Vagina (tissue), 2 donors: ENCODE data around the gene GABBR2. TPM values are rescaled to one million over a fixed set of nuclear protein-coding genes. Genes with fewer than 3 reads are reported as not detected.

Experiments
- DNase-seq, 2 donors: peaks; one replicate each; pipeline ENCODE4 v3.0.0-alpha.2; 2017; ENCODE audit errors: extremely low spot score in 2 of 2
- H3K27ac ChIP-seq: fragments of 200-600 bp; sonication (generic); one replicate; pipeline ENCODE4 v1.5.1; 2019
- H3K27me3 ChIP-seq: fragments of 200-600 bp; sonication (generic); one replicate; pipeline ENCODE4 v1.5.1; 2019
- H3K36me3 ChIP-seq, 2 donors: fragments of 200-600 bp; sonication (generic); one replicate each; pipeline ENCODE4 v1.5.1; 2017 to 2019
- H3K4me1 ChIP-seq: fragments of 200-600 bp; sonication (generic); one replicate; pipeline ENCODE4 v1.5.1; 2019
- H3K4me3 ChIP-seq, 2 donors: fragments of 200-600 bp; sonication (generic); 1 replicate in 1 of 2; 2 replicates in 1 of 2; pipeline ENCODE4 v1.5.1; 2016 to 2019
- H3K9me3 ChIP-seq: fragments of 200-600 bp; sonication (generic); one replicate; pipeline ENCODE4 v1.5.1; 2019
- POLR2A ChIP-seq, 2 donors: fragments of 450-650 bp; IDR thresholded peaks; one replicate each; pipeline ENCODE4 v1.6.1; 2017; ENCODE audit warnings: antibody characterized with exemption in 2 of 2, mild to moderate bottlenecking in 2 of 2, moderate library complexity in 2 of 2
- POLR2AphosphoS5 ChIP-seq, 2 donors: sonication (generic); formaldehyde crosslinking; IDR thresholded peaks; one replicate each; pipeline ENCODE4 v1.9.0; 2017; ENCODE audit warnings: antibody characterized with exemption in 2 of 2, mild to moderate bottlenecking in 2 of 2, low read depth in 1 of 2; ENCODE audit not compliant: insufficient read depth in 1 of 2
- intact Hi-C: fragments of 100-400 bp; cut with DNase I; formaldehyde crosslinking; loops from one replicate; pipeline ENCODE4 v1.15.1; 2023
- total RNA-seq: library from RNA; depleted of rRNA; stranded (reverse); fragments of >200 nt; gene quantifications from one replicate; pipeline ENCODE4 v1.2.3, GENCODE V29; 2016
- TF ChIP-seq, protein P1 (sequence below), 3 experiments: fragments of 450-650 bp in 2 of 3; fragments of 200-600 bp in 1 of 3; sonication (generic) in 1 of 3; IDR thresholded peaks; one replicate each; pipeline ENCODE4 v1.5.1; 2017 to 2019; ENCODE audit warnings: antibody characterized with exemption in 3 of 3, mild to moderate bottlenecking in 2 of 3, moderate library complexity in 2 of 3

The GABBR2 gene
- total RNA-seq, 1 donor from 2014 or later: not detected

DNA sequence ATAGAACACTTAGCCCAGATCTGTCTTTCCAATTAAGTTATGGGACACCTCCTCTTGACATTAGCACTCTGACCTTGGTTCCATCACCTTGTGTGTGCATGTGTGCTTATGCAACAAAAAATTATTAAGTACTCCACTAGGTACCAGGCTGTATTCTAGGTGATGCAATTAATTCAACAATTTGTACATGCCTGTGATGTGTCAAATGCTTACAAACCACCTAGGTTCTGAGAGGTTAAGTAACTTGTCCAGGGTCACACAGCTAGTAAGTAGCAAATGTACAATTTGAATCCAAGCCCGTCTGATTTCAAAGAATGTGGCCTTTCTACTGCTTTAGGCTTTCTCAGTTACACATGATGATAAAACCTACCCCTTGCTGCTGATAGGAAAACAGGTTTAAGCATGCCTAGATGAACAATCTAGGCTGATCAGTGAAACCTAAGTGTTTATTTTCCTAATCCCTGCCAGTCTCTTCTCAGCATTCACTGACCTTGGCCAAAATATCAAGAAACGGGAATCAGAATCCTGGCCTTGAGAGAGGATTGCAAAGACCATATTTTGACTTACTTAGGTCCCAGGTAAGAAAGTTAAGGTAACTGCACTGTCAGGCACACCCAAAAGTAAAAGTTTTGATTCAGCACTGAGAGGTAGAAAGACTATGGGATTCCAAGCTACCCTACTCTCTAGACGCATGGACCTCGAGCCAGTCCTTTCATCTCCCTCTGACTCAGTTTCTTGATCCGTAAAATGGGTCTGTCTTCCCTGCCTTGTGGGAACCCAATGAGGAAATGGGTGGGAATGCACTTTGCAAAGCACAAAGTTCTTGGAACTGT lies 454.3 kb downstream of the GABBR2 start:
- intact Hi-C loops: no loop called here
- TF ChIP-seq, protein P1, sequence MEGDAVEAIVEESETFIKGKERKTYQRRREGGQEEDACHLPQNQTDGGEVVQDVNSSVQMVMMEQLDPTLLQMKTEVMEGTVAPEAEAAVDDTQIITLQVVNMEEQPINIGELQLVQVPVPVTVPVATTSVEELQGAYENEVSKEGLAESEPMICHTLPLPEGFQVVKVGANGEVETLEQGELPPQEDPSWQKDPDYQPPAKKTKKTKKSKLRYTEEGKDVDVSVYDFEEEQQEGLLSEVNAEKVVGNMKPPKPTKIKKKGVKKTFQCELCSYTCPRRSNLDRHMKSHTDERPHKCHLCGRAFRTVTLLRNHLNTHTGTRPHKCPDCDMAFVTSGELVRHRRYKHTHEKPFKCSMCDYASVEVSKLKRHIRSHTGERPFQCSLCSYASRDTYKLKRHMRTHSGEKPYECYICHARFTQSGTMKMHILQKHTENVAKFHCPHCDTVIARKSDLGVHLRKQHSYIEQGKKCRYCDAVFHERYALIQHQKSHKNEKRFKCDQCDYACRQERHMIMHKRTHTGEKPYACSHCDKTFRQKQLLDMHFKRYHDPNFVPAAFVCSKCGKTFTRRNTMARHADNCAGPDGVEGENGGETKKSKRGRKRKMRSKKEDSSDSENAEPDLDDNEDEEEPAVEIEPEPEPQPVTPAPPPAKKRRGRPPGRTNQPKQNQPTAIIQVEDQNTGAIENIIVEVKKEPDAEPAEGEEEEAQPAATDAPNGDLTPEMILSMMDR (IDR thresholded peaks at IDR 0.05): no peak
- TF ChIP-seq POLR2AphosphoS5 (IDR thresholded peaks at IDR 0.05; ENCODE audit: insufficient read depth in 1 of 2, low read depth in 1 of 2): no peak
- no peak for TF ChIP-seq POLR2A (IDR thresholded peaks at IDR 0.05)
- Histone ChIP-seq H3K4me3 (peak overlapping the region; percentile 82 to 87), H3K36me3 (no peaks in the 10 kb centered on the region), H3K27ac (peak overlapping the region; percentile 93), H3K9me3 (no peaks in the 10 kb centered on the region), H3K27me3 (no peaks in the 10 kb centered on the region), H3K4me1 (peaks cover 56% of the 10 kb centered on the region)
- DNase-seq: no peak

DNA sequence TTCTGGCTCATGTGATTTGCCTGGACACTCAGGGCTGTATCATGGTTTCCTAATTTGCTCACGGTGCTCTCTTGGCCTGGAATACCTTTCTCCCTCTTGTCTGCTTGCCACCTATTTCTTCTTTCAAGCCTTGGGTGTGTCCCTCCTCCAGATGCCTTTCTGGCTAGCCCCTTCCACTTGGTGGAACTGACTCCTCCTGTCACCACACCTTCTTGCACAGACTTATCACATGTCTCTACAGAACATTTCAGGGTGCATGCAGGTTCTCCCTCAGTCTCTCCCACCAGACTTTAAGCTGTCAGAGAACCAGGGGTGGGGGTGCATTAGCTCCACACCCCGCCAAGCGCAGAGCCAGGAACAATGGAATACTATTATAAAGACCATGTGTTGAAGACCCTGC lies 455.2 kb downstream of the GABBR2 start:
- intact Hi-C loops: no loop called here
- no peaks in the 10 kb centered on the region for H3K36me3 ChIP-seq
- no peak for DNase-seq
- peaks cover 65% of the 10 kb centered on the region for H3K4me1 ChIP-seq
- TF ChIP-seq POLR2AphosphoS5 (IDR thresholded peaks at IDR 0.05; ENCODE audit: insufficient read depth in 1 of 2, low read depth in 1 of 2): no peak
- TF ChIP-seq, protein P1 (IDR thresholded peaks at IDR 0.05): no peak
- no peak for TF ChIP-seq POLR2A (IDR thresholded peaks at IDR 0.05)
- peak overlapping the region; percentile 3 for H3K27ac ChIP-seq
- H3K9me3 ChIP-seq: no peaks in the 10 kb centered on the region
- no peaks in the 10 kb centered on the region for H3K27me3 ChIP-seq
- no peak overlapping the region for H3K4me3 ChIP-seq

DNA sequence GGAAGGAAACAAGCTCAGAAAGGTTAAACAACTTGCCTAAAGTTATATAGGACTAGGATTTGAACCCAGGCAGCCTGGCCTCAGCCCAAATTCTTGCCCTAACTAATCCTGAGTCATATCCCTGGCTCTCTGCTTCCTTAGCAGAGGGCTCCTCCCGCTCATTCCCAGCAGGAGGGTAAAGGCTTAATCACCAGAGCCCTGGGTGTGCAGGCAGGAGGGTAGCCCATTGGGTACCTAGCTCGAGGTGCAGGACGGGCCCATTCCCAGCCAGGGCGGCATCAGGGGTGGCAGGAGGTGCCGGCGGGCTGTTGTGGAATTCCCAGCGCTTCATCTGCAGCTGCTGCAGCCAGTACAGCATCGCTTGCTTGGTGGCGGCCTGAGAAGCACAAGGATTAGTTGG lies 457.2 kb downstream of the GABBR2 start:
- Histone ChIP-seq H3K4me1 (peaks cover 67% of the 10 kb centered on the region), H3K9me3 (no peaks in the 10 kb centered on the region), H3K27me3 (no peaks in the 10 kb centered on the region), H3K4me3 (no peak overlapping the region), H3K27ac (peak overlapping the region; percentile 17), H3K36me3 (no peaks in the 10 kb centered on the region)
- intact Hi-C loops: no loop called here
- TF ChIP-seq POLR2AphosphoS5 (IDR thresholded peaks at IDR 0.05; ENCODE audit: insufficient read depth in 1 of 2, low read depth in 1 of 2) (no peak), POLR2A (IDR thresholded peaks at IDR 0.05) (no peak)
- TF ChIP-seq, protein P1 (IDR thresholded peaks at IDR 0.05): no peak
- DNase-seq: no peak

DNA sequence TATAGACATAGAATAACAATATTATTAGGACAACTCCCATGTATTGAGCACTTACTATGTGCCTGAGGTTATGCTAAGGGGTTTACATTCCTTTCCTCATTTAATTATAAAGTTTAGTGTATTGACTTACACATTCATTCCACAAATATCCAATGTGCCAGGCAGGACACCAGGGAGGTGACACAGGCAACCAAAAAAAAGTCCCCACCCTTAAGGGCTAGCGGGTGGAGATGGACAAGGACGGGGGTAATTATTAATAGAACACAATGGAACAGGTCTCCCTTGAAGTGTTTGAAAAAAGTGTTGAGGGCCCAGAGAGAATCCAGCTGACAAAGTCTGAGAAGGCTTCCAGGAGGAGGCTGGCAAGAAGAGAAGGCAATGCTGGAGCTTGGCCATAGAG lies 459.0 kb downstream of the GABBR2 start:
- intact Hi-C loops: no loop called here
- TF ChIP-seq, protein P1 (IDR thresholded peaks at IDR 0.05): no peak
- TF ChIP-seq POLR2A (IDR thresholded peaks at IDR 0.05) (no peak), POLR2AphosphoS5 (IDR thresholded peaks at IDR 0.05; ENCODE audit: insufficient read depth in 1 of 2, low read depth in 1 of 2) (no peak)
- no peak for DNase-seq
- Histone ChIP-seq H3K4me3 (no peak overlapping the region), H3K27me3 (no peaks in the 10 kb centered on the region), H3K36me3 (no peaks in the 10 kb centered on the region), H3K4me1 (peaks cover 63% of the 10 kb centered on the region), H3K9me3 (no peaks in the 10 kb centered on the region), H3K27ac (peak overlapping the region; percentile 85)
